HL-60/S4 treated with retinoic acid at 250 ng/mL for 4 days and 3 days (cell line): ENCODE data around the gene ASCL4.
"Not testable (repeated sequence)": the region's sequence is repeated elsewhere in the genome, so short reads cannot be mapped to it uniquely, and the experiment has no call there.

Experiments used
- in situ Hi-C: fragments of 300-500 bp; cut with MboI; formaldehyde crosslinking; loops from 2 replicates; pipeline ENCODE4 v1.7.0; 2022; ENCODE audit warnings: low sequenced_read_pairs

The ASCL4 gene

DNA sequence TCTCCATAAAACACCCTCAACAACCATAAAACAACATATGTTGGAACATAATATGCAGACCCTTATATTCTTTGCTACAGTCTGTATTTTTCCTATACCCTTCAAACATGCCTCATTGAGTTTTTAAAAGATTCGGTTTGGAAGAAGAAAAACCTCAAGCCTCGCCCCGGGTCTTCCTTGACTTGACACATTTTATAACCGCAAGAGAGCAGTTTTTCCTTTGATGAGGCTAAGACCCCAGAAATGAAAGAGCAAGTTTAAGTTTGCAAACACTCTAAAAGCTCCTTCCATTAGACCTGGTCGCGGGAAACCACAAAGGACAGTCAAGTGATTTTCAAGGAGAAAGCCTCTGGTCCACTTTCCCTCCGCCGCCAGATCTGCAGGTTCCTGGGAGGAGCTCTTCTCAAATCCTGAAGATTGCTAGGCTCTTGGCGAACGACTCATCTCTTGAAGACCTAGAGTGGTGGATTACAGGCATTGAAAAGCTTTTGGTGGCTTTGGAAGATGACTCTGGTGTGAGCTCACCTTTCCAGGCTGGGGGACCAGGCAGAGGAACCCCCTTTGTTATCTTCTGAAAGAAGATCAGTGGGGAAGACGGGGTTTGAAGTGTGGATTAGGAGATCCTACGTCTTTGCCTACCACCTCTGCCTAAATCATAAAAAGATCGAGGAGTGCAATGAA is at the start of gene ASCL4:
Gene ASCL4, plus strand, starts transcription at position 356 of the 681 bp plus-strand sequence. CDS start 515 bp downstream, outside the sequence.
- in situ Hi-C loops, result loop anchor here (25.0 kb wide), 1 partner anchor 113 kb away; no protein-coding TSS in a partner anchor

GRCh38 chr12:107727327-107727726 is 47.2 kb upstream of the ASCL4 start:
- in situ Hi-C loops, result not testable (repeated sequence)

- in situ Hi-C loops, result not testable (repeated sequence)
Measured at GRCh38 chr12:107727742-107728141, 46.8 kb upstream of the ASCL4 start.

GRCh38 chr12:107730618-107731341 is 43.7 kb upstream of the ASCL4 start:
- in situ Hi-C loops, result no loop called here

DNA sequence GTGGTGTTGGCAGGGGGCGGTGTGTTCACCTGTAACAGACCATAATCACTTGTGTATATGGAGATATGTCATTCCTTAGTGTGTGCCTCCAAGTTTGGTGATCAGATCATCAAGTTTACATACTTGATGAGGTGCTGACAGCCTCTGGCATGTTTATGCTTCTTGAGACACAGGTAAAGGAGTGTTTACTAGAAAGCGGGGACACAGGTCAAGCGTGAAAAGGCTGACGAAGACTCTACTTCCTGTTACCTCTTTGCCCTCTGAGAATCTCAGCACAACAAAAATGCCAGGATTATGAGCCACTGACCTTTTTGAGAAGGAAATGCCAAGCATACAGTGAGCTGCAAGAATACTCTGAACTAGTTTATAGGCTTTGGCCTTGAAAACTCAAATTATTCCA is 43.1 kb upstream of the ASCL4 start:
- in situ Hi-C loops, result no loop called here

DNA sequence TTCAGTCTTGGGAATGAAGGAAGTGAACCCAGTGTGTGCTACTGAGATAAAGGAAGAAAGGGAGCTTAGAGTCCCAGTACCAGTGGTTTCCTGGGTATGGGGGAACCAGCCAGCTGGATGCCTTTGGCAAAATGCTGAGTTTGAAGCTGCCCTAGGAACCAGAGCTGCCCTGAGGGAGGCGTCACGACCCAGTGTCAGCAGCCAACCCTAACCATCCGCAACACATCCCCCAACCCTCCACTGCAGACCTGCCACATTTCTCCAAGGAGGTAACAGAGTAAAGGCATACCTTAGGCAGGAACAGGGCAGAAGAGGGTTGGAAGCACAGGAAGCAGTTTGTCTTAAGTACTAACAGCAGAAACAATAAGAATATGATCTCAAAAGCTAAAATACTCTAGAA is 42.1 kb upstream of the ASCL4 start:
- in situ Hi-C loops, result no loop called here

DNA sequence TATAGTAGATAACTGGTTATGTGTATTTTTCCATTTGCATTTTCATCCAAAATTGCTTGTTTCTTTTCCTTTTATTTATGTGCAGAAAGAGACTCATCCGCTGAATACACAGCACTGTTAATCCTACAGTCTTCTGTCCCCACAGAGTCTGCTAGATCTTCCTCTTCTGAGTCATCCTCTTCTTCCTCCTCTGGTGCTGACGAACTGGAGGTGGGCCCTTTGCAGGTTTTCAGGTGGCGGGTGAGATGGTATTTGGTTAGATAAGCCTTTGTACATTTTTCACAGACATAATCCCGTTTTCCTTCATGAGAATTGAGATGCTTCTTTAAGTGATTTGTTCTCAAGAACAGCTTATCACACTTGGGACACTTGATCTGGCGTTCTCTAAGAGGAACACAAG is 40.4 kb upstream of the ASCL4 start:
- in situ Hi-C loops, result no loop called here

DNA sequence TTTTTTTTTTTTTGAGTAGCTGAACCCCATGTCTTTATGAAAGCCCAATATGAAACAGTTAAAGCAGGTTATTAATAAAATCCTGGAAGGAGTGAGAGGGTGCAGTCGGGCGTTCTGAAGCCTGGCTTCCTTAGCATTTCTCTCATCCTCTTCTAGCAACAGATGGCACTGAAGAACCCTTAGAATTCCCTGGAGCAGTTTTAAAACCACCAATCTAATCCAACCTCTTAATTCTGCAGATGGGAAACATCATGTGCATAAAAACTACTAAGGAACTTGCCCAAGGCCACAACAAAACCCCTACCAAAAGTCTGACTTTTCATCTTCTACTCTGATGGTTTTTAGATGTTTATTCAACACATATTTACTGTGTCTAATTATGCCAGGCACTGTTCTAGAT is 38.7 kb upstream of the ASCL4 start:
- in situ Hi-C loops, result no loop called here

GRCh38 chr12:107736914-107737313 is 37.6 kb upstream of the ASCL4 start:
- in situ Hi-C loops, result no loop called here

GRCh38 chr12:107748472-107748871 is 26.0 kb upstream of the ASCL4 start:
- in situ Hi-C loops, result no loop called here

DNA sequence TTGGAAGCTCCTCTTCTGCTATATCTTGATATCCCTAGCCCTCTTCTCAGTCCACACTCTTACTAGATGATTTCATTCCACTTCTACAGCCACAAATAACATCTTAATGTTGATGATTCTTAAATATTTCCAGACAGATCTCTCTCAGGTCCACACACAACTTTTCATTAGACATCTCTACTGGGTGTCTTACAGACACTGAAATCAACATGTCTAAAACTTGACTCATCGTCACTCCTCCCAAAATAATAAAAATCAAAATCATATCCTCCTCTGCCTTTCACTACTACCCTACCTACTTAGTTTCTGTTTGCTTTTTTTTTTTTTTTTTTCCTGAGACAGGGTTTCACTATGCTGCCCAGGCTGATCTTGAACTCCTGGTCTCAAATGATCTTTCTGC is 25.4 kb upstream of the ASCL4 start:
- in situ Hi-C loops, result no loop called here

DNA sequence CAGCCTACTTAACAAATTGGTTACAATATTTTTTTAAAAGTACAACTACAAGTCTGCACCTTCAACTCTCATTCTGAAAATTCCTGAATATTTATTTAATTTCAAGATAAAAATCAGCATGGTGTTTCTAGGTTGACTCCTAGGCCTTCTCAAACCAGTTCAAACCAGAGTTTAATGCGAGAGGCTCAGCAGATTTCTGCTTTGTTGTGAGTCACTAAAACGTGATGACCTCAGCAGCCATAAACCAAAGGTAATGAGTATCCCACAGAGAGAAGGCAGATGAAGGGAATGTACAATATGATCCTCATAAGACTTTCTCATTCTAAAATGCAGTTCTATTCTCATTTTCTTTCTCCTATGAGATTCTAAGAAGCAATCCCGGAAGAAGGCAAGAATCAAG is 15.1 kb upstream of the ASCL4 start:
- in situ Hi-C loops, result loop anchor here (25.0 kb wide), 1 partner anchor 128 kb away; no protein-coding TSS in a partner anchor

GRCh38 chr12:107760207-107760808 is 14.2 kb upstream of the ASCL4 start:
- in situ Hi-C loops, result loop anchor here (25.0 kb wide), 1 partner anchor 127 kb away; no protein-coding TSS in a partner anchor

GRCh38 chr12:107760809-107761501 is 13.5 kb upstream of the ASCL4 start, which contains the start of gene PRDM4:
PRDM4 (minus strand) TSS chr12:107761137; CDS start chr12:107760515, 622 bp downstream.
- in situ Hi-C loops, result loop anchor here (25.0 kb wide), 1 partner anchor 126 kb away; no protein-coding TSS in a partner anchor

DNA sequence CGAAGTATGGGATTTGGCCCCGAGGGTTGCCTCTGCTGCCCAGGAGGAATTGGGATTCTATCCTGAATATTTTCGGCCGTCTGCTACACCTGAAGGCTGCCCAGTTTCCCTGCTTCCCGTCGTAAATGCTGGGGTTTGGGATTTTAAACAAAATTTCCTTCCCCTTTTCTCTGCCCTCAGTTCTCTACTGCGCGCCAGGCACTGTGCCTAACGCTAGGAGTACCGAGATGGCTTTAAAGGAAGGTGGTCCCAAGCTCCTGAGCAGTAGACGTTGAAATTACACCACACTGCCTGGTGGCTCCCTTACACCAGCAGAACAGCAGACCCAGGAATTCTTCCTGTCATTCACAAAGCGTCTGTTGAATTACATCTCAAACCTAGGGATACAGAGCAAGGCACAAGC is 13.0 kb upstream of the ASCL4 start:
- in situ Hi-C loops, result loop anchor here (25.0 kb wide), 1 partner anchor 126 kb away; no protein-coding TSS in a partner anchor

DNA sequence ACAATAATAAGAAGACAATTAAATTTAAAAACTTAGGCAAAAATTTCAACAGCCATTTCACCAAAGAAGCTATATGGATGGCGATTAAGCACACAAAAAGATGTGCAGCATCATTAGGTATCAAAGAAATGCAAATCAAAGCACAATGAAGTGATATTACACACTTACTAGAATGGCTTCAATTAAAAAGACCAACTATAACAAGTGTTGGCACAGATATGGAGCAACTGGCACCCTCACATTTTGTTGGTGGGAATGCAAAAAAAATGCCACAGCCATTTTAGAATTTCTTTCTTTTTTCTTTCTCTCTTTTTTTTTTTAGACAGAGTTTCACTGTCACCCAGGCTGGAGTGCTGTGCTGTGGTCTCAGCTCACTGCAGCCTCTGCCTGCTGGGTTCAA is 11.6 kb upstream of the ASCL4 start:
- in situ Hi-C loops, result loop anchor here (25.0 kb wide), 1 partner anchor 124 kb away; no protein-coding TSS in a partner anchor

GRCh38 chr12:107764626-107765025 is 9.9 kb upstream of the ASCL4 start:
- in situ Hi-C loops, result loop anchor here (25.0 kb wide), 1 partner anchor 123 kb away; no protein-coding TSS in a partner anchor

GRCh38 chr12:107765316-107765715 is 9.2 kb upstream of the ASCL4 start:
- in situ Hi-C loops, result loop anchor here (25.0 kb wide), 1 partner anchor 122 kb away; no protein-coding TSS in a partner anchor

DNA sequence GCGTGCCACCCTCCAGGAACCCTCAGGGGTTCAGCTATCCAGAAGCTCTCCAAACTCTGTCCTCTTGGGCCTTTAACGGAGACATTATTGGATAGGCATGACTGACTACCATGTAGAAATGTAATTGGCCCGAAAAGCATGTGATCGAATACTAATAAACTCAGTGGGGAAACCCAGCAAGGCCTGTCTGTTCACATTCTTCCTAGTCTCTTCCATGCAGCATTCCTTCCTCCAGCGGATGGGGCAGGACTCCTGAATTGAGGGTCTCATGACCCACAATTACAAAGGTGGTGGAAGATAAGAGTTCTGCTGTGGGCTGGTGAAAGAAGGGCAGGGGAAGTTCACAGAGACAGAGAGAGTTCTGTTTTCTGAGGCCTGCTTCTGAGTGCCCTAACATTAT is 7.0 kb upstream of the ASCL4 start:
- in situ Hi-C loops, result loop anchor here (25.0 kb wide), 1 partner anchor 120 kb away; no protein-coding TSS in a partner anchor

GRCh38 chr12:107775093-107775721 is 703 bp downstream of the ASCL4 start:
- in situ Hi-C loops, result no loop called here
